KMS-11 (cell line): ENCODE measurements around the gene BID.

Source experiments
- H2AFZ ChIP-seq: fragments of 200-600 bp; sonication (generic); 2 replicates; pipeline ENCODE4 v1.6.1; 2016; ENCODE audit warnings: antibody characterized with exemption, mixed run types, low read depth
- H3K27ac ChIP-seq: fragments of 200-600 bp; sonication (generic); 2 replicates; pipeline ENCODE4 v1.6.1; 2016; ENCODE audit warnings: mild to moderate bottlenecking, mixed run types
- H3K27me3 ChIP-seq: fragments of 200-600 bp; sonication (generic); 2 replicates; pipeline ENCODE4 v1.6.1; 2017; ENCODE audit warnings: mild to moderate bottlenecking, low read depth, mixed run types, moderate library complexity; ENCODE audit not compliant: insufficient read depth
- H3K36me3 ChIP-seq: fragments of 200-600 bp; sonication (generic); 2 replicates; pipeline ENCODE4 v1.6.1; 2017; ENCODE audit warnings: mild to moderate bottlenecking, mixed run types; ENCODE audit not compliant: insufficient read depth
- H3K4me1 ChIP-seq: fragments of 200-600 bp; sonication (generic); 2 replicates; pipeline ENCODE4 v1.6.1; 2016; ENCODE audit warnings: mild to moderate bottlenecking, low read depth, mixed run types; ENCODE audit not compliant: poor library complexity, severe bottlenecking
- H3K4me2 ChIP-seq: fragments of 200-600 bp; sonication (generic); 2 replicates; pipeline ENCODE4 v1.7.0; 2016; ENCODE audit warnings: mild to moderate bottlenecking, mixed run types
- H3K4me3 ChIP-seq: fragments of 200-600 bp; sonication (generic); IDR thresholded peaks from 2 replicates; pipeline ENCODE4 v1.6.1; 2017; ENCODE audit warnings: low read depth, low read length, mixed read lengths; ENCODE audit not compliant: insufficient read depth
- H3K79me2 ChIP-seq: fragments of 200-600 bp; sonication (generic); 2 replicates; pipeline ENCODE4 v1.6.1; 2016; ENCODE audit warnings: low read depth, mixed run types; ENCODE audit not compliant: insufficient read depth
- H3K9ac ChIP-seq: fragments of 200-600 bp; sonication (generic); 2 replicates; pipeline ENCODE4 v1.6.1; 2016; ENCODE audit warnings: mild to moderate bottlenecking, mixed run types
- H4K20me1 ChIP-seq: fragments of 200-600 bp; sonication (generic); 2 replicates; pipeline ENCODE4 v1.6.1; 2016; ENCODE audit warnings: mild to moderate bottlenecking, mixed run types; ENCODE audit not compliant: insufficient read depth
- TF ChIP-seq, protein P1 (sequence below): fragments of 200-600 bp; sonication (generic); conservative IDR thresholded peaks from 2 replicates; pipeline ENCODE4 v1.6.1; 2017; ENCODE audit warnings: low read depth, mild to moderate bottlenecking, antibody characterized with exemption, low read length, moderate library complexity, mixed read lengths

The BID gene

DNA sequence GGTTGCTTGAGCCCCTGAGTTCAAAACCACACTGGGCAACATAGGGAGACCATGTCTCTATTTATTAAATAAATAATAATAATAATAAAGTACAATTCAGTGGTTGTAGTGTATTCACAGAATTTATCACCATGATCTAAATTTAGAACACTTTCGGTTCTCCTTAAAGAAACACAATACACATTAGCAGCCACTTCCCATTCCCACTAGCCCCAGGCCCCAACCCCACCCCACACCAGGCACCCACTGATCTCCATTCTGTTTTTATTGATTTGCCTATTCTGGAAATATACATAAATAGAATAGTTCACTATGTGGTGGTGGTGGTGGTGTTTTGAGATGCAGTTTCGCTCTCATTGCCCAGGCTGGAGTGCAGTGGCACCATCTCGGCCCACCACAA lies 90.0 kb downstream of the BID start:
- TF ChIP-seq, protein P1, sequence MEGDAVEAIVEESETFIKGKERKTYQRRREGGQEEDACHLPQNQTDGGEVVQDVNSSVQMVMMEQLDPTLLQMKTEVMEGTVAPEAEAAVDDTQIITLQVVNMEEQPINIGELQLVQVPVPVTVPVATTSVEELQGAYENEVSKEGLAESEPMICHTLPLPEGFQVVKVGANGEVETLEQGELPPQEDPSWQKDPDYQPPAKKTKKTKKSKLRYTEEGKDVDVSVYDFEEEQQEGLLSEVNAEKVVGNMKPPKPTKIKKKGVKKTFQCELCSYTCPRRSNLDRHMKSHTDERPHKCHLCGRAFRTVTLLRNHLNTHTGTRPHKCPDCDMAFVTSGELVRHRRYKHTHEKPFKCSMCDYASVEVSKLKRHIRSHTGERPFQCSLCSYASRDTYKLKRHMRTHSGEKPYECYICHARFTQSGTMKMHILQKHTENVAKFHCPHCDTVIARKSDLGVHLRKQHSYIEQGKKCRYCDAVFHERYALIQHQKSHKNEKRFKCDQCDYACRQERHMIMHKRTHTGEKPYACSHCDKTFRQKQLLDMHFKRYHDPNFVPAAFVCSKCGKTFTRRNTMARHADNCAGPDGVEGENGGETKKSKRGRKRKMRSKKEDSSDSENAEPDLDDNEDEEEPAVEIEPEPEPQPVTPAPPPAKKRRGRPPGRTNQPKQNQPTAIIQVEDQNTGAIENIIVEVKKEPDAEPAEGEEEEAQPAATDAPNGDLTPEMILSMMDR: no peak
- Histone ChIP-seq H3K4me2 (no peak overlapping the region), H3K9ac (no peak overlapping the region), H4K20me1 (no peaks in the 10 kb centered on the region), H3K36me3 (no peaks in the 10 kb centered on the region), H3K27ac (no peak overlapping the region), H3K4me3 (no peak overlapping the region), H3K4me1 (no peaks in the 10 kb centered on the region), H2AFZ (no peak overlapping the region), H3K79me2 (no peaks in the 10 kb centered on the region), H3K27me3 (no peaks in the 10 kb centered on the region)
